HG02763 (cell line): Measurements from ENCODE around the gene TRA2B.

Experiments used
- ATAC-seq: cut with Tn5 transposase; IDR thresholded peaks from one replicate; pipeline ENCODE4 v1.9.1; 2021; ENCODE audit warnings: mild to moderate bottlenecking, moderate library complexity; ENCODE audit not compliant: unreplicated experiment

The TRA2B gene

DNA sequence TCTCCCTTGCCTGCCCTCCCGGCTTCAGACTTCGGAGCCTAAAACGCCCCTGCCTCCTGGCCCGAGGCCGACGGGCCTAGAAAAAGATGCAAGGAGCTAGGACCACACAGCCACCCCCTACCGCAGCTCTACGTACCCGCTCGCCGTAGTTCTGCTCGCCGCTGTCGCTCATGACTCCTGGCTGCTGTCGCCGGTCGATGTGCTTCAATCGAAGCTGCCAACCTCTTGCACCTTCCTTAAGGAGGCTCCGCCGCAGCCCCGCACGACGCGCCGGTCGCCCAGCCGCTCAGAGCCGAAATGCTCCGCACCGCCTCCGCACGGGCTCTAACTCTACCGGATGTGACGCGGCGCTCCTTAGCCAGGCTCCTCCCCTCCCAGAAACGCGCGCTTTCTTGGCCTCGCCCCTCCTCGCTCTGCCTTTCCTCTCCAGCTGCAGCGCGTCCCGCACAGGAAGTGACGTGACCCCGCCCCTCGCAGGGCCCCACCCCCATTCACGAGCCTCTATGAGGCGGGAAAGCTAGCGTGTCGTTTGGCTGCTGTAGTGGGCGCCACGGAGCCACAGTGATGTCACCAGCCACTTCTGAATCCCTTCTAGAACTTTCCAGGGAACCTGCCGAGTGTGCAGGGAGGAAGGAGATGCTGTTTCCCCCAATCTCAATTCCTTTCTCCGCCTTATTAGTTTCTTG lies at the start of gene TRA2B:
TSS of gene TRA2B (minus strand) at position 326 of the 686 bp plus-strand sequence. CDS start at position 172, 154 bp downstream.
- ATAC-seq: peak; percentile 90

DNA sequence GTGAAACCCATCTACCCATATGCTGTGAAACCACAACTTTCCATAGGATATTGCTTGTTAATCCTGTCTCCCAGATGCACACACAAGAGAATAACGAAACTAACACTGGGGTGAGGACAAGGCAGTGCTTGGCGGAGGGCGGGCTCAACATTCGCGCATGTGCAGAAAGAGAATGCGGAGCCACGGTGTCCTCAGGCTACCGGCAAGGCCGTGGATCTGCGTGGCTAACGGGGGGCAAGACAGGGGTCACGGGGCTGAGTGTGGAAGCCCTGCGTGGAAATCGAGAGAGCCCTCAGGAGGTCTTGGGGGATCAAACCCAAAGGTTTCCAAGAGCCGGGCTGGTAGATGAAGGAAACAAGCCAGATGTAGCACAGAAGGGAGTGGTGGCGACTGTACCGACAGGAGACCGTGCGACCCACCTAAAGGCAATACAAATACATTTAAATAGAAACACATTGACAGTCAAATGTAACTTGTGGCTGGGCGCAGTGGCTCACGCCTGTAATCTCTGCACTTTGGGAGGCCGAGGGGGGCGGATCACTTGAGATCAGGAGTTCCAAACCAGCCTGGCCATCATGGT lies 48.5 kb upstream of the TRA2B start:
- no peak for ATAC-seq

DNA sequence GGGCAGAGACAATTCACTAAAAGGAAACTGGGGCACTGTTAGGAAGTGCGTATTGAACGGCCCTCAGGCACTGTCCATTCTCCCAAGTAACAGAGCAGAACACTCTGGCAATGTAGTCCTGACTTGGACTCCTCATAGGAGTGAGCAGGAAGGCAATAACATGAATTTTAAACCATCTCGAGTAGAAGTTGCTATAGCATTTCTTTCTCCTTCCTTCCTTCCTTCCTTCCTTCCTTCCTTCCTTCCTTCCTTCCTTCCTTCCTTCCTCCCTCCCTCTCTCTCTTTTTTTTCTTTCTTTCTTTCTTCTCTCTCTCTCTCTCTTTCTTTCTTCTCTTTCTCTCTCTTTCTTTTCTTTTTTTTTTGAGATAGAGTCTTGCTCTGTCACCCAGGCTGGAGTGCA lies 46.4 kb upstream of the TRA2B start:
- no peak for ATAC-seq

DNA sequence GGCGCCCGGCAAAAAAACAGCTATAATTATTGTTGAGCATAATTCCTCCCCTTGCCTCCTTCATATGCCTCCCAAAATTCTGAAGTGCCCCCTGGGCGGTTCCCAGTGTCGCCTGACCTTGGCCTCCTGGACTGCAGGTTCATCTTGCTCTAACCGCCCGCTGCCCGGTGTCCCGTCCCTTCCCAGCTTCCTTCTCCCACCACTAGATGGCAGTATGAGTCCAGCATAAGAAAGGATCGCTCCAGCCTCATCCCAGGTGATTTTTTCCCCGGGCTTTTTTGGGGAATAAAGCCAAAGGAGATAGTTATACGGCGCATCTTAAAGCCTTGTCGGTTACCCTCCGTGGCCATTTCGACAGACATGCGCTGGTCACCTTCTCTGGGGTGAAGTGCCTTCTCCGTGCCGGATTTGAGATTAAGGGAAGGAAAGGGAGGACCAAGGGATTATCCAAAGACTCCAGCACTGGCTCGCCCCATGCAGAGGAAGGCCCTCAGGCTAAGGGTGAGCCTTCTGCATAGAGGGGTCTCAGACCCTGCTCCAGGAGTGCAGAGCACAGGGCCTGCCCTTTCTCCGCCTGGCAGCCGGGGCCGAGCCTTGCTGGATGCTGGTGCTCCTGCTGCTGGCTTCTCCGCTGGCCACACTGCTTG lies 45.8 kb upstream of the TRA2B start:
- no peak for ATAC-seq

DNA sequence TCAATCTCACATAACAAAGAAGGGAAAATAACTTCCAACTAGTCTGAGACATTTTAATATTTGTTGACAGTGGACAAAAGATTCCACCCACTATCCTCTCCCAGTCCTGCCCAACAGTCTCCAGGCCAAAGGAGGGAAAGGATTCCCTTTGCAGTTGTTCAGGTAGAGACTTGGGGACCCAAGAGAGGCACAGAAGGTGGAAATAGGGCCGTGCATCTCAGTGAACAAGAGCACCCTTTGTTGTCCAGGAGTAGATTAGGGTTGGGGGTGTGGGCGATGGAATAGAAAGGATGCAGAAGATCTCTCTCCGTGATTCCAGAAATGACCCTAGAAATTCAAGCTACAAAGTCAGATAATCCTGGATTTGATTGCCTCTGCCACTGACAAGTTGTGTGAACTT lies 44.8 kb upstream of the TRA2B start:
- no peak for ATAC-seq

DNA sequence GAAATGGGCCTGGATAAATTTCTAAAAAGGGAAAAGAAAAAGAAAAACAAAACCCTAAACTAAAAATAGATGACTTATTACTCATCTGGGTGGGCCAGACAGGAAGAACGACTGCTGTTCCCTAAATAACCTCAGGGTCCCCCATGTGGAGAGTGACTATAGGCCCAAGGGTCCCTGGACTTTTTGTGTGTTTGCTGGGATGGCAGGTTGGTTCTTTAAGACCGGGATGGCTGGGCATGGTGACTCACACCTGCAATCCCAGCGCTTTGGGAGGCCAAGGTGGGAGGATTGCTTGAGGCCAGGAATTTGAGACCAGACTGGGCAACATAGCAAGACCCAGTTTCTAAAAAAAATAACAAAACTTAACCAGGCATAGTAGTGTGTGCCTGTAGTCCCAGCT lies 43.8 kb upstream of the TRA2B start:
- ATAC-seq: no peak

DNA sequence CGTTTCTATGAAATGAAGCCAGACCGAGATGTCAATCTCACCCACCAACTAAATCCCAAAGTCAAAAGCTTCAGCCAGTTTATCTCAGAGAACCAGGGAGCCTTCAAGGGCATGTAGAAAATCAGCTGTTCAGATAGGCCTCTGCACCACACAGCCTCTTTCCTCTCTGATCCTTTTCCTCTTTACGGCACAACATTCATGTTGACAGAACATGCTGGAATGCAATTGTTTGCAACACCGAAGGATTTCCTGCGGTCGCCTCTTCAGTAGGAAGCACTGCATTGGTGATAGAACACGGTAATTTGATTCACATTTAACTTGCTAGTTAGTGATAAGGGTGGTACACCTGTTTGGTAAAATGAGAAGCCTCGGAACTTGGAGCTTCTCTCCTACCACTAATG lies 41.9 kb upstream of the TRA2B start:
- ATAC-seq: no peak

DNA sequence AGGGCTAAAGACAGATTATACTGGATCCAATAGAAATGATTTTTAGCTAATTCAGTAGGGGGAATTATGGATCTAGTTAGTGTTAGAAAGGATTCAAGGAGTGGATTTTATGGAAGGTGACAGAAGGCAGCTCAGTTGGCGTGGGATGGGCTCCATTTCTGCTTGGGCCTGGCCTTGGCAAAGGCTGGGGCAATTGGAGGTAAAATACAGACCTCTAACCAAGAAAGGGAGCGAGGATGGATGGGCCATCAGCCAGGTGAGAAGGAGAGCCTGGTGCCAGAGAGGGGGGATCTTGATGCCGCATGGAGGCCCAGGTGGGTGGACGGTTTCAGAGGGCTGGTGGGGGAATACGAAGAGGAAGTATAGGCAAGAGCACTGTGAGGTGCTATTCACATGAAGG lies 40.7 kb upstream of the TRA2B start:
- ATAC-seq: no peak

DNA sequence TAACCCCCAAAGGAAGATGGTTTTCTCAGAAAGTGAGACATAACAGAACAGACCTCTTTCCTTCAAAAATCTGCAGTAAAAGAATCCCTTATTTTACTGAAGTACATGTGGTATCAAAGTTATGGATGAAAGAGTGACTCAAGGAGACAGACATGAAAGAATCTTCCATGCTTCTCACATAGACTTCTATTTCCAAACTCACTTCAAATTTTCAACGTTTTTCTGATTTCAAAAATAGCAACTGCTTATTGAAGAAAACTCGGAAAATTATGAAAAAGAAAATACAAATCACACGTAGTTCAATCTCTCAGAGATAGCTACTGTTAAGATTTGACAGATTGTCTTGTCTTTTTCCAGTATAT lies 39.8 kb upstream of the TRA2B start:
- no peak for ATAC-seq

DNA sequence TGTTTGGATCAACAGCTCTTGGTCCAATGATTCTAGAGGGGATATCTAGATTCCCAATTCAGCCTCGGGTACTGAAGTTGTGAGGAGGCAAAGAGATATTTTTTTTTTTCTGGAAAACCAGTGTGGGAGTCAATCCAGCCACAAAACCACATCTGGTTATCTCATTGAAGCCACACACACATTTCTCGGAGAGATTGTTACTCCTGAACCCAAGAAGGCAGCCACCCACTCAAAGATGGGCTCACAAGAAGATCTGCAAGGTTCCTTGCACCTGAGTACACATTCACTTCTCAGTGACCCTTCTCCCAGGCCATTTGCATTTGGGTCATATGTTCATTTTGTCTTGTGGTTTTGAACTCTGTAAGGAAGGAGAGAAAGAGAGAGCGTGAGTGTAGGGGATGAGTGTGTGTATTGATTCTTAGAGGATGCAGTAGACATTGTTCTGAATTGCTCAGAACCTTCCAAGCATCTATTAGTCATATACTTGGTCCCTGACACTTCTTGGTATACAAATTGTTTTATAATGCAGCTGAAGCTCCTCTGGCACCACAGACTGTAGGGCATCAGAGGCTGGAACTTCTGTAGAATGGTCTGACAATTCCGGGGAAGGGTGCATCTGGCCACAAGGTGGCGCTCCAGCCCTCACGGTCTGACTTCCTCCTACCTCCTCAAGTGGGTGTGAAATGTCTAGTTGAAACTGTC lies 39.3 kb upstream of the TRA2B start:
- ATAC-seq: peak; percentile 70

DNA sequence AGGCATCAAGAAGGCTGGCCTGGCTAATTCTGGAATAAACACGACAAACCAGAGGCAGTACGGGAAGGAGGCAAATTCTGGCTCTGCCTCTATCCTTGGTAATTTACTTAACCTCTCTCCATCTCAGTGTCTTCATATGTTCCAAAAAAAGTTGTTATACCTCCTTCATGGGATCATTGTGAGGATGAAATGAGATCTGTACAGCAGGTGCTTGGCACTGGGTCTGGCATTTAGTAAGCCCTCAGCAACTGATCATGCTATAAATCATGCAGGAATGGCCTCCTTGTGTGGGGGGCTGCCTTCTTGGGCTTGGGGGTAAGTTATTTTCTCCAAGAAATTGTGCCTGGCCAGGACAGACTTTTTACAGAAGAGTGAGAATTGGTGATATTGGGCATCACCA lies 38.3 kb upstream of the TRA2B start:
- ATAC-seq: no peak

DNA sequence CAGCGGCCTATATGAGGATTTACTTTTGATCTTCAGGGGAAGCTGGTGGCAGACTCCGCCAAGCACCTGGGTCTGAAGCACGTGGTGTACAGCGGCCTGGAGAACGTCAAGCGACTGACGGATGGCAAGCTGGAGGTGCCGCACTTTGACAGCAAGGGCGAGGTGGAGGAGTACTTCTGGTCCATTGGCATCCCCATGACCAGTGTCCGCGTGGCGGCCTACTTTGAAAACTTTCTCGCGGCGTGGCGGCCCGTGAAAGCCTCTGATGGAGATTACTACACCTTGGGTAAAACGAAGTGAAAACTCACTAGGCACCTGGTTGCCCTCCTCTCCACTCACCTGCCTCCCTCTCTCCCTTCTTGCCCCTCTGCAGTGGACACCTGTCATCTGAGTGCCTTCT lies 33.8 kb upstream of the TRA2B start:
- no peak for ATAC-seq

DNA sequence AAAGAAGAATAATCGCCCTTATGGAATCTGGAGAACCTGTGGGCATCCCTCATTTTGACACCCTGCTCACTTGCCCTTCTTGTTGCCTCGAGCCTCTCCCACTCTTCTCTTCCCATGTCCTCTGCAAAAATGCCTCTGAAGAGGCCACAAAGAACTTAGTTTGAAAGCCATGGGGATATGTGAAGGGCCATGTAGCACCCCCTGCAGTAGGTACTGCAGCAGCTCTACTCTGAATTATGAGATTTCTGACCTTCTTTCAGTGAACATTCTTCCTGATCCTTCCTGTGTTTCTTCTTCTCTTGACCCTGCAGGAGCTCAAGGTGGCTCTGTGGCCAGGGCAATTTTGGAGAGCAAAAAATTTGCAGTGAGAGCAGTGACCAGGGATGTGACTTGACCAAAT lies 30.4 kb upstream of the TRA2B start:
- ATAC-seq: no peak

DNA sequence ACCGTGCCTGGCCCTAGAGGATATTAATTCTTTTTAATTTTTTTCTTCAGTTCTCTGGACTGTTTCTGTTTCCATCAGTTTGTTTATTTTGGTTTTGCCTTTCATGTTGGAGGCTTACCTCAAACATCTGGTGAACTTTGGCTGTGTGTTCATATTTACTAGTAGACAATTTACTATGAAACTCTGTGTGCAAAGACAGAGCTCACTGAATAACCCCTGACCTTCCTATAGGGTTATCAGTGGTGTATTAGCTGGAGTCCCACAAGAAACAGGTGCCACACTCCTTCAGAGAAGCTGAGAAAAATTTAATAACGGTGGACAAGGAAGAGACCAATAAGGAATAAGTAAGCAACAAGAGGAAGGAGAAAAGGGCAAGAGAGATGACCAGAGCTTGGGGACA lies 28.8 kb upstream of the TRA2B start:
- no peak for ATAC-seq

DNA sequence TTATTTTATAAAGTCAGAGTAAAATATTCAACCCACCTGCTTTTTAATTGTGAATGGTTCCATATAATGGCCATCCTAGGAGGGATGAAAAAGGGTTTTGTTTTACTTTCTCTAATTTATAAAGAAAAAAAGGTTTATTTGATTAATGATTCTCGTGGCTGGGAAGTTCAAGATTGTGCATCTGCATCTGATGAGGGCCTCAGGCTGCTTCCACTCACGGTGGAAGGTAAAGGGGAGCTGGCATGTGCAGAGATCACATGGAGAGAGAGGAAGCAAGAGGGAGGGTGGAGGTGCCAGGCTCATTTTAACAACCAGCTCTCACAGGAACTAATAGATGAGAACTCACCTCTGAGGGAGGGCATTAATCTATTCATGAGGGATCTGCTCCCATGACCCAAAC lies 27.7 kb upstream of the TRA2B start:
- no peak for ATAC-seq

DNA sequence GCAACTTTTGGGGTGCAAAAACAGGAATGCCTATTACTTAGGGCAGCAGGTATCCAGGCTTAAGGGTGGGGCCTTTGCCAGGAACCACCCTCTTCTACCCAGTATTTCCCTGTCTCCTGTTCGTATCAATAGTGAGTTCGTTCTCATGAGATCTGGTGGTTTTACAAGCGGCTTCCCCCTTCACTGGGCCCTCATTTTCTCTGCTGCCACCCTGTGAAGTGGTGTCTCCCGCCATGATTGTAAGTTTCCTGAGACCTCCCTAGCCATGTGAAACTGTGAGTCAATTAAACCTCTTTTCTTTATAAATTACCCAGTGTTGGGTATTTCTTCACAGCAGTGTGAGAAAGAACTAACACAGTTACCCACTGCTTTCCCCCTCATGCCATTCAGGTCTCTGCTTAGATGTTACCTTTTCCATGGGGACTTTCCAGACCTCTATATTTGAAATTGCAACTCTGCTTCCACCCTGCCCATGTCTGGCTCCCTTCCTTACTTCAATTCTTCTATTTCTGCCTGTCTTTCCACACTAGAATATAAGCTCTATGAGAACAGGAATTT lies 23.9 kb upstream of the TRA2B start:
- no peak for ATAC-seq

DNA sequence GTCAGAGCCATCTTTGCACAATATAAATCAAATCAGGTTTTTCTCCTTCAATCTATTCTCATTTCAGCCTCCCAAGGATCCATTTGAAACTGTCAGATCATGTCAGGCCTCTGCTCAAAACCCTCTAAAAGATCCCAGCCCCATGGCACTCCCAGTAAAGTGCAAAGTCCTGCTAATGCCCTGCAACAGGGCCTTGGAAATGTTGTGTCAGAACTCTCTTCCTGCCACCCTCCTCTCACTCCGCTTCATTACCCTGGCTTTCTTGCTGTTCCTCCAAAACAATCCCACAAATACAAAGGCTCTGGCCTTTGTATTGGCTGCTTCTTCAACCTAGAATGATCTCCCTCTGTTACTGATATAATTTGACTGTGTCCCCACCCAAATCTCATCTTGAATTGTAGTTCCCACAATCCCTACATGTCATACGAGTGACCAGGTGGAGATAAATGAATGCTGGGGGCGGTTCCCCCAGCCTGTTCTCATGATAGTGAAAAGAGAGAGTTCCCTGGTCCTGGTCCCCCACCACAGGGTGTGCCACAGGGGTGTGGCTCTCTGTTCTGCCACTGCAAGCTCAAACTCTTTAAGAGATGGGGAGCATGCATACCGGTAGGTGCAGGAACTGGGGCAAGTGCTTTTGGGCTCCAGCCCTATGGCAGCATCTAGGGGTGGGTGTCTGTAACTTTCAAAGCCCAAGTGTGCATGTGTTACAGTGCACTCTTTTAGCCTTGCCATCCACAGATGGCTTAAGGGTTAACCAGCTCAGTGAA lies 22.9 kb upstream of the TRA2B start:
- no peak for ATAC-seq

DNA sequence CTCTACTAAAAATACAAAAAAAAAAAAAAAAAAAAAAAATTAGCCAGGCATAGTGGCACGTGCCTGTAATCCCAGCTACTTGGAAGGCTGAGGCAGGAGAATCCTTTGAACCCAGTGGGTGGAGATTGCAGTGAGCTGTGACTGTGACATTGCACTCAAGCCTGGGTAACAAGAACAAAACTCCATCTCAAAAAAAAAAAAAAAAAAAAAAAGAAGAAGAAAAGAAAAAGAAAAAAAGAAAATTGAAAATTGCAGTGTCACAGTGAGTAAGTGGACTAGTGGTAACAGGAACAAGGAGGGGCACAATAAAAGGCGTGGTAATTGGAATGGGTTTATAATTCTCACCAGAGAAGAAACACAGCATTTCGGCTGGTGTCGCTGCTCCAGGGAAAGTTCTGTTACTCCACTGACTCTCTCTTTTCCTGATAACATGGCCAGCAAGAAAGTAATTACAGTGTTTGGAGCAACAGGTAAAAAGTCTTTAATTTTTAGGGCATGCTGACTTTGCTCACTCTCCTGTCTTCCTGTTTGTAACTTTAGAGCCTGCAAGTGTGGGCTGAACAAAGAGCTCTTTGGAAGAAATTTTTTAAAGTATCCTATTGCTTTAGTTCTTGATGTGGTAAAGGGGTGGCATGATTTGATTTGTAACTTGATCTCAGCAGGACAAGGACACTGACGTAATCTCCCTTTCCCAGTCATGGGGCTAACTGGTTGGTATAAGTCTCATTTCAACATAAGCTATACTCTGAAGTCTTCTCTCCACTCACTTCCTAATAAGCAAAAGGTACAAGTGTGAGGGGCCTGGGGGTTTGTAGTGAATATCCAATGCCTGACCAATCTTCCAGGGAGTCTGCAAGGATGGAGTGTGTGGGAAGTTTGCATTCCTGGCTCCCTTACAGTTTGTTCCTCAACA lies 22.1 kb upstream of the TRA2B start:
- no peak for ATAC-seq

DNA sequence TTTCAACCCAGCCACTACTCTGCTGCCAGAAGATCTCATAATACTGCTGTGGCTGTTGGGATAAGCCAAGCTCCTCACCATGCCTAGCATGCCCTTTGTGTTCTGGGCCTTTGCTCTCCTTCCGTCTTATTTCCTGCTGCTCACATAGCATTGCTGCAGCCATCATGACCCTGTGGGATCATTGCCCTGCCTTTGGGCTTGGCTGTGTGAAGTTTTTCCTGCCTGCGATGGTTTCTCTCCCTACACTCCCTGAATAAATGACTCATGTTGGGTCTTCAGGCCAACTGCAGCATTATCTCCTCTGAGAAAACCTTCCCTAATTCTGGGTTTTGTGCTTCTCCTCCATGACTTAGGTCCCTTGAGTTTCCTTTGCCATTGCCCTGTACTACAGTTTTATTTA lies 20.8 kb upstream of the TRA2B start:
- no peak for ATAC-seq

DNA sequence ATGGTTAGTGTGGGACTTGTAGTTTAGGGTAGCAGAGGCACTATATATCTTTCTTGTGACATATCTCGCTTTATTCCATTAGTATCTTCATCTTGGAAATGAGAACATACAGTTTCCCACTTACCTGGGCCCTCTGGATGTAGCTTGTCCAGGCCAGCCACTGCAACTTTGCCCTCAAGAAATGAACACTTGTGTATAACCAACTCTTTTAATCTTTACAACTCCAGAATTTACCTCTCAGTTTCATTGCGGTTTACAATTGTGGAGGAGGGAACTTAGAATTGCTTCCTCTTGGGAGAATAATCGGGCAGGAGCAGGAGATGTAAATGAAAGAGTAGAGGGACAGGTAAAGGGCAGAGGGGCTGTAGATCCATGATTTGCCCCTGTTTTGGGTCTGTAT lies 18.4 kb upstream of the TRA2B start:
- ATAC-seq: no peak
